Activated B cell treated with CpG ODN at 0.5 μM for 24 hours (primary cell): ENCODE data around the gene SELENOK. TPM values are rescaled to one million over a fixed set of nuclear protein-coding genes. Genes with fewer than 3 reads are reported as not detected.
"Not testable (repeated sequence)": the region's sequence is repeated elsewhere in the genome, so short reads cannot be mapped to it uniquely, and the experiment has no call there.

Experiments
- ATAC-seq: fragments of 200-7000 bp; cut with Tn5 transposase; one replicate; pipeline ENCODE4 v1.10.0; 2021; ENCODE audit warnings: low read depth, mild to moderate bottlenecking, moderate library complexity
- CTCF ChIA-PET: fragments of 350-600 bp; sonication (Branson Sonifier 250); formaldehyde crosslinking; loops from one replicate; lab custom pipeline; 2021; ENCODE audit warnings: antibody characterized with exemption; lab: Charles Lee
- POLR2A ChIA-PET: fragments of 350-600 bp; sonication (Branson Sonifier 250); formaldehyde crosslinking; loops from one replicate; lab custom pipeline; 2021; ENCODE audit warnings: antibody characterized with exemption; lab: Charles Lee
- DNase-seq: peaks from one replicate; pipeline ENCODE4 v3.0.0; 2022
- H3K27ac Mint-ChIP-seq: one replicate; pipeline ENCODE4 v1.8.0; 2020; ENCODE audit warnings: mixed read lengths
- H3K27me3 Mint-ChIP-seq: one replicate; pipeline ENCODE4 v1.8.0; 2021; ENCODE audit warnings: mixed read lengths
- H3K36me3 Mint-ChIP-seq: one replicate; pipeline ENCODE4 v1.8.0; 2021; ENCODE audit warnings: low read depth, mixed read lengths
- H3K4me1 Mint-ChIP-seq: one replicate; pipeline ENCODE4 v1.8.0; 2021; ENCODE audit warnings: mixed read lengths
- H3K4me3 Mint-ChIP-seq: one replicate; pipeline ENCODE4 v1.8.0; 2020; ENCODE audit warnings: mild to moderate bottlenecking, mixed read lengths
- H3K9me3 Mint-ChIP-seq: one replicate; pipeline ENCODE4 v1.8.0; 2020; ENCODE audit warnings: mixed read lengths
- intact Hi-C: fragments of 100-400 bp; cut with micrococcal nuclease; formaldehyde crosslinking; loops from one replicate; pipeline ENCODE4 v1.15.1; 2024
- total RNA-seq: library from RNA; stranded (reverse); gene quantifications from 2 replicates; pipeline ENCODE4 v1.2.3, GENCODE V29; 2022
- TF ChIP-seq, protein P1 (sequence below): fragments of 200-600 bp; IDR thresholded peaks from one replicate; pipeline ENCODE4 v1.8.0; 2022; ENCODE audit warnings: antibody characterized with exemption, mild to moderate bottlenecking

The SELENOK gene
- total RNA-seq, 1 donor from 2014 or later, result 29.8 TPM

DNA sequence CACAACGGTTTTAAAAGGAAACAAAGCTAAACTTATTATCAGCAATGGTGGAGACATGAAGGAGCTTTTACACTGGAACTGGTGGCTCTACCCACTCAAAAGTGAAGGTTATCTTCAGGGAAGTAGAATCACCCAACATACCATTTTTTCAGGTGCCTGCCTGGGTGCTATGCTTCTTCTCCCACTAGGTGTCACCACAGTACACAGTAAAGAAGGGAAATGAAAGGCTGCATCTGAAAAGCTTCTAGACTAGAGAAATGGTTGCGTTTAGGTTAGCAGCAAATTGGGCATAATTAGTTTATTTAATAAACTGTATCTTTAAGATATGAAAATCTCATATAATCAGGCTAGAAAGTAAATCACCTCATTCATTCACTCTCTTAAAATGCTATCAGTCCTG, 47.0 kb upstream of the SELENOK start:
- TF ChIP-seq, protein P1, sequence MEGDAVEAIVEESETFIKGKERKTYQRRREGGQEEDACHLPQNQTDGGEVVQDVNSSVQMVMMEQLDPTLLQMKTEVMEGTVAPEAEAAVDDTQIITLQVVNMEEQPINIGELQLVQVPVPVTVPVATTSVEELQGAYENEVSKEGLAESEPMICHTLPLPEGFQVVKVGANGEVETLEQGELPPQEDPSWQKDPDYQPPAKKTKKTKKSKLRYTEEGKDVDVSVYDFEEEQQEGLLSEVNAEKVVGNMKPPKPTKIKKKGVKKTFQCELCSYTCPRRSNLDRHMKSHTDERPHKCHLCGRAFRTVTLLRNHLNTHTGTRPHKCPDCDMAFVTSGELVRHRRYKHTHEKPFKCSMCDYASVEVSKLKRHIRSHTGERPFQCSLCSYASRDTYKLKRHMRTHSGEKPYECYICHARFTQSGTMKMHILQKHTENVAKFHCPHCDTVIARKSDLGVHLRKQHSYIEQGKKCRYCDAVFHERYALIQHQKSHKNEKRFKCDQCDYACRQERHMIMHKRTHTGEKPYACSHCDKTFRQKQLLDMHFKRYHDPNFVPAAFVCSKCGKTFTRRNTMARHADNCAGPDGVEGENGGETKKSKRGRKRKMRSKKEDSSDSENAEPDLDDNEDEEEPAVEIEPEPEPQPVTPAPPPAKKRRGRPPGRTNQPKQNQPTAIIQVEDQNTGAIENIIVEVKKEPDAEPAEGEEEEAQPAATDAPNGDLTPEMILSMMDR, result no peak
- no peak for DNase-seq
- Mint-ChIP-seq H3K9me3 (peaks cover 7% of the 10 kb centered on the region), H3K36me3 (no peaks in the 10 kb centered on the region), H3K4me3 (no peak overlapping the region), H3K27ac (no peak overlapping the region), H3K4me1 (no peaks in the 10 kb centered on the region), H3K27me3 (peaks cover 23% of the 10 kb centered on the region)
- intact Hi-C loops, result loop anchor here (10.0 kb wide), 1 partner anchor 1806 kb away; no protein-coding TSS in a partner anchor
- POLR2A ChIA-PET, result no interaction called here
- CTCF ChIA-PET, result interaction anchor here (1.0 to 2.0 kb wide), 6 partner anchors 10 to 1242 kb away, joined by 3 to 12 read pairs (median 6); no protein-coding TSS in a partner anchor
- ATAC-seq, result peak; percentile 45

DNA sequence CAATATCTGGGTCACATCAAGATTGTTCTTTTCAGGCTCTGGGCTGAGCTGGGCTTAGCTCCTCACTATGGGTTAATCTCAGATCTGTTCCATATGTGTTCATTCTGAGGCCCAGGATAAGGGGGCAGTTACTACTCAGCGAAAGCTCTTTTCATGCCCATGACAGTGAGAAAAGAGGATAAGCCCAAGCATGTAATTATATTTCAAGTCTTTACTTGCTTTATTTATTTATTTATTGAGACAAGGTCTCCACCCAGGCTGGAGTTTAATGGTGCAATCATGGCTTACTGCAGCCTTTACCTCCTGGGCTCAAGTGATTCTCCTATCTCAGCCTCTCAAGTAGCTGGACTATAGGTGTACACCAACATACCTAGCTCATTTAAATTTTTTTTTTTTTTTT, 44.7 kb upstream of the SELENOK start:
- peaks cover 7% of the 10 kb centered on the region for H3K9me3 Mint-ChIP-seq
- CTCF ChIA-PET, result no interaction called here
- DNase-seq (no peak), ATAC-seq (no peak)
- POLR2A ChIA-PET, result no interaction called here
- peaks cover 25% of the 10 kb centered on the region for H3K27me3 Mint-ChIP-seq
- intact Hi-C loops, result loop anchor here (10.0 kb wide), 1 partner anchor 1808 kb away; no protein-coding TSS in a partner anchor
- TF ChIP-seq, protein P1, result no peak
- no peaks in the 10 kb centered on the region for H3K4me1 Mint-ChIP-seq
- no peaks in the 10 kb centered on the region for H3K36me3 Mint-ChIP-seq
- H3K27ac Mint-ChIP-seq, result no peak overlapping the region
- no peak overlapping the region for H3K4me3 Mint-ChIP-seq

DNA sequence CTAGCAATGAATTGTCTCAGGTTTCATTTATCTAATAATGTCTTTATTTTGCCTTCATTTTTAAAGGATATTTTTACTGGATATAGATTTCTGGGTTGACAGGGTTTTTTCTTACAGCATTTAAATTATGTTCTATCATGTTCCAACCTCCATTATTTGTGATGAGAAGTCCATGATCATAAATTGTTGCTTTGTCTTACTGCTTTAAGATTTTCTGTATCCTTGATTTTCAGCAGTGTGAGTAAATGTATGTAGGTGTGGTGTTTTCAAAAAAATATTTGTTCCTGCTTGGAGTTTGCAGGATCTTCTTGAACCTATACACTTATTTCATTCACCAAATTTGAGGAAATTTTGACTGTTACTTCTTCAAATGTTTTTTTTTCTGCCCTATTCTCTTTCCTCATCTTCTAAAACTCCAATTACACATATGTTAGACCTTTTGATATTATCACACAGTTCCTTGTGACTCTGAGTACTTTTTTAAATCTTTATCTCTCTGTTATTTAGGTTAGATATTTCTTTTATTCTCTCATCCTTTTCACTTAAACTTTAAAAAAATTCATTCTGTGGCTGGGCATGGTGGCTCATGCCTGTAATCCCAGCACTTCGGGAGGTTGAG, 43.7 kb upstream of the SELENOK start:
- Mint-ChIP-seq H3K4me1 (no peaks in the 10 kb centered on the region), H3K27me3 (peaks cover 27% of the 10 kb centered on the region), H3K27ac (no peak overlapping the region), H3K9me3 (peaks cover 7% of the 10 kb centered on the region), H3K36me3 (no peaks in the 10 kb centered on the region), H3K4me3 (no peak overlapping the region)
- ATAC-seq (no peak), DNase-seq (no peak)
- CTCF ChIA-PET, result no interaction called here
- TF ChIP-seq, protein P1, result no peak
- intact Hi-C loops, result loop anchor here (10.0 kb wide), 1 partner anchor 1809 kb away; no protein-coding TSS in a partner anchor
- POLR2A ChIA-PET, result no interaction called here

DNA sequence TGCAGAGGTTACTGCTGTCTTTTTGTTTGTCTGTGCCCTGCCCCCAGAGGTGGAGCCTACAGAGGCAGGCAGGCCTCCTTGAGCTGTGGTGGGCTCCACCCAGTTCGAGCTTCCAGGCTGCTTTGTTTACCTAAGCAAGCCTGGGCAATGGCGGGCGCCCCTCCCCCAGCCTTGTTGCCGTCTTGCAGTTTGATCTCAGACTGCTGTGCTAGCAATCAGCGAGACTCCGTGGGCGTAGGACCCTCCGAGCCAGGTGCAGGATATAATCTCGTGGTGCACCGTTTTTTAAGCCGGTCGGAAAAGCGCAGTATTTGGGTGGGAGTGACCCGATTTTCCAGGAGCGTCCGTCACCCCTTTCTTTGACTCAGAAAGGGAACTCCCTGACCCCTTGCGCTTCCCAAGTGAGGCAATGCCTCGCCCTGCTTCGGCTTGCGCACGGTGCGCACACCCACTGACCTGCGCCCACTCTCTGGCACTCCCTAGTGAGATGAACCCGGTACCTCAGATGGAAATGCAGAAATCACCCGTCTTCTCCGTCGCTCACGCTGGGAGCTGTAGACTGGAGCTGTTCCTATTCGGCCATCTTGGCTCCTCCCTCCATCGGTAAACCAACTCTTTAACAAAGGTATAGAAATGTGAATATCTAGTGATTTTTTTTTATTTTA, 35.7 kb upstream of the SELENOK start:
- H3K36me3 Mint-ChIP-seq, H3K4me3 Mint-ChIP-seq, intact Hi-C loops, ATAC-seq, H3K4me1 Mint-ChIP-seq, H3K27ac Mint-ChIP-seq, H3K9me3 Mint-ChIP-seq, POLR2A ChIA-PET, DNase-seq: not testable (repeated sequence)
- peaks cover 26% of the 10 kb centered on the region for H3K27me3 Mint-ChIP-seq
- CTCF ChIA-PET, result interaction anchor here (2.3 kb wide), 1 partner anchor 11 kb away, joined by 12 read pairs; no protein-coding TSS in a partner anchor

DNA sequence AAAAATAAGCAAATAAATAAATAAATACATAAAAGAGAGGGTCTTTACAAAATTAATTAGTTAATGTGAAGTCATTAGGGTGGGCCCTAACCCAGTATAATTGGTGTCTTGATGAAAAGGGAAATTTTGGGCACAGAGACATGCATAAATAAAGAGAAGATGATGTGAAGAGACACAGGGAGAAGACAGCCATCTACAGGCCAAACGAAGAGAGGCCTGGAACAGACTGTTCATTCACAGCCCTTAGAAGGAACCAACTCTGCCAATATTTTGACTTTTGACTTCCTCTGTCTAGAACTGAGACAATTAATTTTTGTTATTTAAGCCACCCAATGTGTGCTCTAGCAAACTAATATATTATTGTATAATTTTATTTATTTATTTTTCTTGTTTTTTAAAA, 29.6 kb upstream of the SELENOK start:
- TF ChIP-seq, protein P1, result no peak
- POLR2A ChIA-PET, result no interaction called here
- no peak for ATAC-seq
- peaks cover 5% of the 10 kb centered on the region for H3K36me3 Mint-ChIP-seq
- H3K27ac Mint-ChIP-seq, result no peak overlapping the region
- H3K4me3 Mint-ChIP-seq, result no peak overlapping the region
- peaks cover 14% of the 10 kb centered on the region for H3K9me3 Mint-ChIP-seq
- no peak for DNase-seq
- intact Hi-C loops, result loop anchor here (2.0 kb wide), 1 partner anchor 546 kb away; no protein-coding TSS in a partner anchor
- CTCF ChIA-PET, result interaction anchor here (1.5 kb wide), 1 partner anchor 224 kb away, joined by 4 read pairs; no protein-coding TSS in a partner anchor
- H3K4me1 Mint-ChIP-seq, result no peaks in the 10 kb centered on the region
- H3K27me3 Mint-ChIP-seq, result peaks cover 19% of the 10 kb centered on the region
